Suprapubic skin (tissue), 3 donors: ENCODE measurements around the gene IQCM.

Experiments used
- CTCF ChIP-seq, 2 donors: fragments of 200-600 bp in 1 of 2; fragments of 450-650 bp in 1 of 2; sonication (generic) in 1 of 2; IDR thresholded peaks; one replicate each; pipeline ENCODE4 v1.5.1; 2016 to 2019; ENCODE audit warnings: antibody characterized with exemption in 2 of 2, mild to moderate bottlenecking in 1 of 2, moderate library complexity in 1 of 2
- POLR2AphosphoS5 ChIP-seq, 3 donors: sonication (generic); formaldehyde crosslinking; IDR thresholded peaks; one replicate each; pipeline ENCODE4 v1.6.1; 2017; ENCODE audit warnings: antibody characterized with exemption in 3 of 3

GRCh38 chr4:149728444-149728843 is 87.2 kb downstream of the IQCM start:
- TF ChIP-seq POLR2AphosphoS5 (IDR thresholded peaks at IDR 0.05) (no peak), CTCF (IDR thresholded peaks at IDR 0.05) (no peak)
